HG02938 (cell line): ENCODE measurements around the gene UBXN2A.
"Not testable (repeated sequence)": the region's sequence is repeated elsewhere in the genome, so short reads cannot be mapped to it uniquely, and the experiment has no call there.

ENCODE experiments used
- ATAC-seq: cut with Tn5 transposase; IDR thresholded peaks from one replicate; pipeline ENCODE4 v1.9.1; 2021; ENCODE audit warnings: mild to moderate bottlenecking, moderate library complexity; ENCODE audit not compliant: unreplicated experiment

The UBXN2A gene

DNA sequence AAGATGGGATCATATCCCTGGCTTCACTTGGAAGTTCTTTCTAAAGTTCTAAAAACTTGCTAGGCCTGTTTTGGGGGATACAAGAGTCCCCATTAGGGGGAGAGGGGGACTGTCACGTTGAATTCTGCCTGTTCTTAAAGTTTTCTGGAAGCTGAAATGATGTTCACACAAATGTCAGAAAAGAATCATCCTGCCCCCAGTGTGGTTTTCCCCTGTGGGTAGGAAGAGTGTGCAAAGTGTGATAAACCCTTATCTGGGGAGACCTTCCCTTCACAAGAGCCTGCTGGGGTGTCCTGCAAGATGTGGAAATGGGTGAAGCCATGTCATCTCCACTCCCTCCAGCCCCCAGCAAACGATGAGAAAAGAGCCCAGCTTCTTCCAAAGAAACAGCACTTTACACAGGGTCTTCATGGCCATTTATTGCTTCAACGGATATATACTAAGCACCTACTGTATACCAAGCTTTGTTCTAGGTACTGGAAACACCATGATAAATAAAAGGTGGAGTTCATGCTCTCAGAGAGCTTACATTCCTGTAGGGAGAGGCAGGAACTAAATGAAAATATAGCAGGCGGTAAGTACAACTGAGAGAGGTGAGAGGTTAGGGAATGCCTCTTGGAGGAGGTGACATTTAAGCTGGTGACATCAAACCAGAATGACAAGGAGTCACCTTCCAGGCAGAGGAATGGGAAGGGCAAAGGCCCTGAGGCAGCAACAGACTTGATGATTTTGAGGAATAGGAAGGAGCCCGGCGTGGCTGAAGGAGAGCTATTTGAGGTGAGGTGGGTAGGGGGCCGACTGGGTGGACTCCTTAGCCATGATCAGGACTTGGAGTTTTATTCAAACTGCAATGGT lies 71.2 kb downstream of the UBXN2A start:
- ATAC-seq: no peak

- ATAC-seq: no peak
These were observed 72.4 kb downstream of the UBXN2A start for GRCh38 chr2:24012521-24013188.

DNA sequence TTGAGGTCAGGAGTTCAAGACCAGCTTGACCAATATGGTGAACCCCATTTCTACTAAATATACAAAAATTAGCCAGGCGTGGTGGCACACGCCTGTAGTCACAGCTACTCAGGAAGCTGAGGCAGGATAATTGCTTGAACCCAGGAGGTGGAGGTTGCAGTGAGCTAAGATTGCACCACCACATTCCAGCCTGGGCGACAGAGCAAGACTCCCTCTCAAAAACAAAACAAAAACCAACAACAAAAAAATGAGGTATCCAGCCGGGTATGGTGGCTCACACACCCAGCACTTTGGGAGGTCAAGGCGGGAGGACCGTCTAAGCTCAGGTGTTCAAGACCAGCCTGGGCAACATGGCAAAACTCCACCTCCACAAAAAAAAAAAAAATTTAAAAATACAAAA lies 74.6 kb downstream of the UBXN2A start:
- not testable (repeated sequence) for ATAC-seq

DNA sequence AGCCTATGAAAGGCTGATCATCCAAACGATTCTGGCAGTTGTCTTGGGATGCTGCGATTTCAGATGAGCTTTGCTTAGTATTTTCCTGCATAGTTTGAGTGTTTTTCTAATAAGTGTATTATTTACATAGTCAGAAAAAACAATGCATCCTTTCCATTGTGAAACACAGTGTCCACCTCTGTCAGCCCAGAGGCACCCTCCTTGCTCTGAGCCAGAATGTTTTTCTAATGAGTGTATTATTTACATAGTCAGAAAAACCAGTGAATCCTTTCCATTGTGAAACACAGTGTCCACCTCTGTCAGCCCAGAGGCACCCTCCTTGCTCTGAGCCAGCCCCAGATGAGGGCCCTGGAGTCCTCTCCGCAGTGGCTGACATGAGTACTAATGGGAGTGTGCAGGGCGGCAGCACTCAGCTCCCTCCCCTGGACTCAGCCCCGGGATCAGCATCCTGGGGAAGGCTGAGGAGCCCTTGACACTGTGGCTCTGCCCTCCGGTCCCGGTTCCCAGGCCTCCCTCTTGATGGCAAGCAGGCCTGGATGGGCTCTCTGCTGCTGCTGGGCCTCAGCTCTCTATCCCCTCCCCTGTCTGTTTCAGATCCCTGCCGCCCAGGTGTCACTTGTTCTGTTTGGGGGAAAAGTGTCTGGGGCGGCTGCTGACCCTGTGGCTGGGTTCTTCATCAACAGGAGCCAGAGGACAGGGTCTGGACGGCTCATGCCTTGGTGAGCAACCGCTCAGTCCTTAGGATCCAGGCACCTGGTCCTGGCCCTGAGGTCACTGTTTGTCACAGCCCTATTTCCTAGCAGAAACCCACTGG lies 75.5 kb downstream of the UBXN2A start:
- no peak for ATAC-seq

GRCh38 chr2:24016376-24016761 lies 76.1 kb downstream of the UBXN2A start:
- no peak for ATAC-seq

DNA sequence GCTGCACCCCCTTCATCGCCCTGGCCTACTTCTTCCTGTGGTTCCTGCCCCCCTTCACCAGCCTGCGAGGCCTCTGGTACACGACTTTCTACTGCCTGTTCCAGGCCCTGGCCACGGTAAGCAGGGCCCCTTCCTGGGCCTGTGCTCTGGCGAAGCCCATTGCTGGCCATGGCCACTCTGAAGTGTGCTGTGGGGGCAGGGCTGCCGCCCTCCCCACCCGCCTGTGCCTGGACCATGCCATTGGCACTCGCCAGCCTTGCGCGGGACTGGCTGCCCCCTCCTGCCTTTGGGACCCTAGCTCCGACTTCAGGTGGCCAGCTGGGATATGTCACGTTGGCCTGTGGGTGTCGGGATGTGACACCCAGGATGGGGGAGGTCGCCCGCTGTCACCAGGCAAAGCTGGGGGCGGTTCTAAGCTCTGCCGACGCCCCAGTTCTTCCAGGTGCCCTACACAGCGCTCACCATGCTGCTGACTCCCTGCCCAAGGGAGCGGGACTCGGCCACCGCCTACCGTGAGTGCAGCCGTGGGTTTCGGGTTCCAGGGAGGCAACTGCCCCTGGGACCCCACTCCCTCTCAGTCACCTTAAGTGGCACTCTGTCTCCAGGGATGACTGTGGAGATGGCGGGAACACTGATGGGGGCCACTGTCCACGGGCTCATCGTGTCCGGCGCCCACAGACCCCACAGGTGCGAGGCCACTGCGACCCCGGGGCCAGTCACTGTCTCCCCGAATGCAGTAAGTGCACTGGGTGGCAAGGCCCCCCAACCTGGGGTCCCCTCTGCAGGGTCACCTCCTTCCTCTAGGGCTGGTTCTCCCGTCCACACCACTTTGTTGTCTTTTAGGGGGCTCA lies 76.8 kb downstream of the UBXN2A start:
- no peak for ATAC-seq

- ATAC-seq: no peak
These were observed 77.4 kb downstream of the UBXN2A start for GRCh38 chr2:24017711-24018110.

- ATAC-seq: no peak
These were observed 78.0 kb downstream of the UBXN2A start for GRCh38 chr2:24018241-24018640.

- no peak for ATAC-seq
These were observed 79.5 kb downstream of the UBXN2A start for GRCh38 chr2:24019729-24020128.

DNA sequence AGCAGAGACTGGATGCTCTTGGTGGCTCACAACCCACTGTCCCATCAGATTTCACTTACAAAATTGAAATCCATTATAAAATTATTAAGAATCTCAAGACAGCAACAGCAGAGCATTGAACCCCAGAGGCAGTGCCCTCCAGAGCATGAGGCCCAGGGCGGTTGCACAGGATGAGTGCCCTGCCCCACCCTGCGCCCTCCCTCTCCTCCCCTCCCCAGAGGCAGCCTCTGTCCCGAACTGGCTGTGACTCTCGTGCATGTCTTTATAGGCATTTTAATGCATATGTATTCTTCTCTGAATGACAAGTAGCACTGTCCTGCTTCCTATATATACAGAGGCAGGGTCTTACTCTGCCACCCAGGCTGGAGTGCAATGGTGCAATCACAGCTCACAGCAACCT lies 80.0 kb downstream of the UBXN2A start:
- no peak for ATAC-seq

GRCh38 chr2:24021122-24021998 lies 81.1 kb downstream of the UBXN2A start:
- ATAC-seq: no peak

DNA sequence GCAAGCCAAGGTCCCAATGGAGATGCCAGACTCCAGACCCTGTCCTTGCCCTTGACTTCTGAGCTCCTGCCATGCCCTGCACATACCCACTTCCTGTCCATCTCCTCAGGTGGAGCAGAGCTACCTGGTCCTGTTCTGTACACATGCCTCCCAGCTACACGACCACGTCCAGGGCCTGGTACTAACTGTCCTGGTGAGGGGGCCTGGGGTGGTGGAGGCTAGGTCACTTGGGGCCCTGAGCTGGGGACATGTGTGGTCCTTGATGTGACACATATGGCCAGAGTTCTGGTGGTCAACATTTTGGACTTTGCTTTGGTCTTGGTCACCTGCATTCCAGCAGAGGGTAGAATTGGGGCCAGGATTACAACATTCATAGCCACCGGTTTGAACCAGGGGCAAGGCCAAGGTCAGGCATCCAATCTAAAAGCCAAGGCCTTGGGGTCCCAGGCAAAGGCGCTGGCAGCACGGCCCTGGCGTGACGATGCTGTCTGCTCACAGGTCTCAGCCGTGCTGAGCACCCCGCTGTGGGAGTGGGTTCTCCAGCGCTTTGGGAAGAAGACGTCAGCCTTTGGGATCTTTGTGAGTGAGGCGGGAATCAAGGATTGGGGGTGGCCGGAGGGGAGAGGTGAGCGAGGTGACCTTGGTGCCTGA lies 82.2 kb downstream of the UBXN2A start:
- no peak for ATAC-seq

- no peak for ATAC-seq
These were observed 82.8 kb downstream of the UBXN2A start for GRCh38 chr2:24022975-24023575.

DNA sequence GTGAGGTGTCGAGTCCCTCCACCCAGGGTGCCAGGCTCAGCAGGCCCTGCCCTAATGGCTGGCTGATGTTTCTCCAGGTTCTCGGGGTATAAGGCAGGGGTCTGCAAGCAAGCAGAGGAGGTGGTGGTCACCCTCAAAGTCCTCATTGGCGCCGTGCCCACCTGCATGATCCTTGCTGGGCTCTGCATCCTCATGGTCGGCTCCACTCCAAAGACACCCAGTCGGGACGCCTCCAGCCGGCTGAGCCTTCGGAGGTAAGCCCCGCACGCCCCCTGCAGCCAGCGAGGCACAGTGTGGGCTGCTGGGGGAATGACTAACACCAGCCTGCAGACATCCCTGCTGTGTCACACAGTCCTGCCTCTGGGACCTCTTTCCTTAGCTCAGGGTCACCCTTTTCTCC lies 83.8 kb downstream of the UBXN2A start:
- no peak for ATAC-seq

- ATAC-seq: no peak
These were observed 84.9 kb downstream of the UBXN2A start for GRCh38 chr2:24024996-24025663.

DNA sequence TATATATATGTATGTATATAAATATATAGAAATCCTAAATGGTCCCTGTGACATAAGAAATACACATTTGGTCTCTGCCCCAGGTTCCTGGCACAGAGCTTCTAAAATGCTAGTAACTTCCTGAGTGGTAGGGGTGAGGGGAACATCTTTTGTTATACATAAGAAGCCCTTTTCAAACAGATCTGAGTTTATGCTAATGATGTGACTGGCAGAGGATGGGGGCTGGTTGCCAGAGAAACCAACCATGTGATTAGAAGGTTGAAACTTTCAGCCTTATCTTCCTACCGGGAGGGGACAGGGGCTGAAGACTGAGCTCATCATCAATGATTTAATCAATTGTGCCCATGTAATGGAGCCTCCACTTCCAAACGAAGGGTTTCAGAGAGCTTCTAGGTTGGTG lies 86.0 kb downstream of the UBXN2A start:
- ATAC-seq: no peak

DNA sequence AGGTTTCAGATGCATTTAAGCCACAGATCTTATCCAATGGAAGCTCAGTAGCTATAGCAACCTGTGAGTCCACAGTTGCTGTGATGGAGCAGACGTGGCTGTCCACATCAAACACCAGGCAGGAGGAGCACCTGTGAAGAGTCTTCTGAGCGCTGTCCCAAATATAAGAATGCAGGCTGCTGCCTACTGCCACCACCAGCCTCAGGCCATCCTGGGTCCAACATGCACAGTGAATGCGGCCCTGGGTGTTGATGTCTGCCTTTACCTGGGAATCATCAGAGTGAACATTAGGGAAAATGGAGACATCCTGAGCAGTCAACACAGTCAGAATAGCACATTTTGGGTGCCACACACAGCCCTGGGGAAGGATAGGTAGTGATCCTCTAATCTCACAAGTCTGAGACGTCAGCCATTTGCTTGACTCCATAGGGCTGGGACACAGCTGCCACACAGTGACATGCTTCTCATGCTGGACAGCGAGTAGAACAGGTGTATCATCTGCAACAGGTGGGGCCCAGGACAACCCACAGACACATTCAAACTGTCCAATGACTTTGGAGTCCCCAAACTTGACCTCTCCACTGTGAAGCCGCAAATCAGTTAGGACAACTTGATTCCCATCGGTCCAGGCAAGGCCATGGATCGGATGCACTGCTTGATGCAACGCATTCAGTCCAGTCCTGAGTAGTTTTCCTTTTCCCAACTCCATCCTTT lies 98.7 kb downstream of the UBXN2A start:
- ATAC-seq: no peak

DNA sequence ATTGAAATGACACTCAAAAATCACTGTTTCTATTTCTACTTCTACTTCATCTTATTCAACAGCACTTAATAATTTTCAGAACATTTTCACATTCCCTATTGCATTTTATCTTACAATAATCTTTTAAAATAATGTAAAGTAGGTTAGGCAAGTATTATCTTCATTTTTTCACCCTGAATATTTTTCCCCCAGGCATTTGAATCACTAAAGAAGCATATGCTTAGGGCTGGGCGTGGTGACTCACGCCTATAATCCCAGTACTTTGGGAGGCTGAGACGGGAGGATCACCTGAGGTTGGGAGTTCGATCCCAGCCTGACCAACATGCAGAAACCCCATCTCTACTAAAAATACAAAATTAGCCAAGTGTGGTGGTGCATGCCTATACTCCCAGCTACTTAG lies 100.2 kb downstream of the UBXN2A start:
- no peak for ATAC-seq
